Ovary (tissue), 3 donors: Measurements from ENCODE around the gene GNL3.

ENCODE experiments used
- CTCF ChIP-seq, 3 donors: fragments of 450-650 bp in 2 of 3; fragments of 200-600 bp in 1 of 3; IDR thresholded peaks; one replicate each; pipeline versions ENCODE4 v1.5.1 to v1.8.0; 2016 to 2022; ENCODE audit warnings: antibody characterized with exemption in 3 of 3, mild to moderate bottlenecking in 1 of 3
- EP300 ChIP-seq: sonication (generic); formaldehyde crosslinking; IDR thresholded peaks from one replicate; pipeline ENCODE4 v1.6.1; 2017; ENCODE audit warnings: antibody characterized with exemption
- POLR2A ChIP-seq: fragments of 450-650 bp; IDR thresholded peaks from one replicate; pipeline ENCODE4 v1.6.1; 2017; ENCODE audit warnings: antibody characterized with exemption, mild to moderate bottlenecking, moderate library complexity
- donor health status: DM: no; HTN: no; CAD: no.

DNA sequence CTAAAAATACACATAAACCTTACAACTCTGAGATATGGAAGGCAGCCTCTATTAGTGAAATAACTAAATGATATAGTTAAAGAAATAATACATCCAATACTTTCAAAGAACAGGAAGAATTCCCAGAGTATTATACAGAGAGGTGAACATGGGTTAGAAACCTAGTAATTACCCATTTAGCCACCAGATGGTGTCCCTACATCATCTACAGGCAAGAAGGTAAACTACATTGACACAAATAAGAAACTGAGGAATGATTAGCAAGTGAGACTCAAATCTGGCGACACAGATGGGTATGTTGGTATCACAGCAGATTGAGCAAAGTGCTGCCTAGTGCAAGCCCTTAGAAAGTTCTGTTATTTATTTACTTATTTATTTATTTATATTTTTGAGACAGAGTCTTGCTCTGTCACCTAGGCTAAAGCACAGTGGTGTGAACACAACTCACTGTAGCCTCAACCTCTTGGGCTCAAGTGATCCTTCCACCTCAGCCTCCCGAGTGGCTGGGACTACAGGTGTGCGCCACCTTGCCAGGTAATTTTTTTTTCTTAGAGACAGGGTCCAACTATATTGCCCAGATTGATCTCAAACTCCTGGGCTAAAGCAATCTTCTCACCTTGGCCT is 56.7 kb downstream of the GNL3 start:
- TF ChIP-seq CTCF (IDR thresholded peaks at IDR 0.05) (peak in 1 of 3 donors; percentile 39), POLR2A (no peak), EP300 (no peak)
